ENCODE data around the gene SLX9.
"Not testable (repeated sequence)": the region's sequence is repeated elsewhere in the genome, so short reads cannot be mapped to it uniquely, and the experiment has no call there.

Gene SLX9

GRCh38 chr21:45021428-45022347 lies 81.9 kb downstream of the SLX9 start:
- no peak for DNase-seq

DNA sequence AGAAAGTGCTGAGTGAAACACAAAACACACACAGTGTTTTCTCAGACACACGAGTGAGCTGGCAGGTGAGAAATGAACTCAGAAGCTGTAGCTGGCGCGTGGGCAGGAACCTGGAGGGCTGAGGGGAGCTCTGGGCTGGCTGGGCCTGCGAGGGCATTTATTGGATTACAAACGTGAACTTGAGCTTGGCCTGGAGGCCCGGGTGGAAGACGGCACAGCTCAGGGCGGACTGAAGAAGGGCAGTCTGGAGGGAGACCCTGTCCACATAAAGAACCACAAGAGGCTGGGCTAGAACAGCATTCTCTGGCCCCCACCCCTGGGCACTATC lies 82.5 kb downstream of the SLX9 start:
- DNase-seq: no peak

GRCh38 chr21:45022736-45023135 lies 82.9 kb downstream of the SLX9 start:
- DNase-seq: no peak

DNA sequence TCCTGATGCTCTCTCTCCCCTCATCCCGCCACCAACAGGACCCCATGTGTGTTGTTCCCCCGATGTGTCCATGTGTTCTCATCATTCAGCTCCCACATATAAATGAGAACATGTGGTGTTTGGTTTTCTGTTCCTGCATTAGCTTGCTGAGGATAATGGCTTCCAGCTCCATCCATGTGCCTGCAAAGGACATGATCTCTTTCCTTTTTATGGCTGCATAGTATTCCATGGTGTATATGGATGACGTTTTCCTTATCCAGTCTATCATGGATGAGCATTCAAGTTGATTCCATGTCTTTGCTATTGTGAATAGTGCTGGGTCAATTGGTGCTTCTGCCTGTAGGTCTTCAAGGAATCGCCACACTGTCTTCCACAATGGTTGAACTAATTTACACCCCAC lies 84.7 kb downstream of the SLX9 start:
- DNase-seq: not testable (repeated sequence)

DNA sequence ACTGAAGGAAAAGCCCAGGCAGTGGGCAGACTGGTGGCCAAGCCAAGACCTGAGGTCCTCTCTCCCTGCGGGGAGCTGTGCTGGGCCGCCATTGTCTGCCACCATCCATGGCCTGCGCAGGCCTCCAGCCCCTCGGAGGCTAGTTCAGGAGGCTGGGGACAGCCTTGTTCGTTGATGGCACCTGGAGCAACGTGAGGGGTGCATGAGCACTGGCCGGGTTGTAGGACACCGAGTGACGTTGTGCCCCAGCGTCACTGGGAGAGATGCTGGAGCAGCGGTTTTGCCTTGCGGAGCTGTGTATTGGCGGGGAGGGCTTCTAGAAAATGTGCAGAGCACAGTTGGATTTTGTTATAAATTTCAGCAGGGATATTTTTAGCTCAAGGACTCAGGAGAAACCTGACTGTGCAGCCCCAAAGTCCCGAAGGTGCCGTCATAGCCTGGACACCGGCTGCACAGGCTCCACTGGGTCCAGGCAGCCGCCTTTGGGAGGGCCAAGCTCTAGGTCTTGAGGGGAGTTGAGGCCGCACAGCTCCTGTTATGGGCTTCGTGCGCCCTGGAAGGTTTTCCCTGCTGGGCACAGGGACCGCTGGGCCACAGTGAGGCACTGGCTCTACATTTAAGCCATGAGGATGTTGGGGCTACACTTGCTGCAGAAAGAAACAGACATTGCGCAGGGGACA lies 86.4 kb downstream of the SLX9 start:
- no peak for DNase-seq
